Measurements from ENCODE around the gene FAM234B.
"Not testable (repeated sequence)": the region's sequence is repeated elsewhere in the genome, so short reads cannot be mapped to it uniquely, and the experiment has no call there.

DNA sequence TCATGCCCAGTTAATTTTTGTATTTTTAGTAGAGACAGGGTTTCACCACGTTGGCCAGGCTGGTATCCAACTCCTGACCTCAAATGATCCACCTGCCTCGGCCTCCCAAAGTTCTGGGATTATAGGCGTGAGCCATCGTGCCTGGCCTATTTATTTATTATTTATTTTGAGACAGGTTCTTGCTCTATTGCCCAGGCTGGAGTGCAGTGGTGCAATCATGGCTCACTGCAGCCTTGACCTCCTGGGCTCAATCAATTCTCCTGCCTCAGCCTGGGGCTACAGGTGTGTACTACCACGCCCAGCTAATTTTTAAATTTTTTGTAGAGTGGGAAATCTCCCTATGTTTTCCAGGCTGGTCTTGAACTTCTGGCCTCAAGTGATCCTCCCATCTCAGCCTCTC is 8.8 kb upstream of the FAM234B start:
- not testable (repeated sequence) for TF ChIP-seq EZH2phosphoT487 (IDR thresholded peaks at IDR 0.05; ENCODE audit: low read depth)
- TF ChIP-seq, protein P1, sequence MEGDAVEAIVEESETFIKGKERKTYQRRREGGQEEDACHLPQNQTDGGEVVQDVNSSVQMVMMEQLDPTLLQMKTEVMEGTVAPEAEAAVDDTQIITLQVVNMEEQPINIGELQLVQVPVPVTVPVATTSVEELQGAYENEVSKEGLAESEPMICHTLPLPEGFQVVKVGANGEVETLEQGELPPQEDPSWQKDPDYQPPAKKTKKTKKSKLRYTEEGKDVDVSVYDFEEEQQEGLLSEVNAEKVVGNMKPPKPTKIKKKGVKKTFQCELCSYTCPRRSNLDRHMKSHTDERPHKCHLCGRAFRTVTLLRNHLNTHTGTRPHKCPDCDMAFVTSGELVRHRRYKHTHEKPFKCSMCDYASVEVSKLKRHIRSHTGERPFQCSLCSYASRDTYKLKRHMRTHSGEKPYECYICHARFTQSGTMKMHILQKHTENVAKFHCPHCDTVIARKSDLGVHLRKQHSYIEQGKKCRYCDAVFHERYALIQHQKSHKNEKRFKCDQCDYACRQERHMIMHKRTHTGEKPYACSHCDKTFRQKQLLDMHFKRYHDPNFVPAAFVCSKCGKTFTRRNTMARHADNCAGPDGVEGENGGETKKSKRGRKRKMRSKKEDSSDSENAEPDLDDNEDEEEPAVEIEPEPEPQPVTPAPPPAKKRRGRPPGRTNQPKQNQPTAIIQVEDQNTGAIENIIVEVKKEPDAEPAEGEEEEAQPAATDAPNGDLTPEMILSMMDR (IDR thresholded peaks at IDR 0.05; ENCODE audit: low read depth, low read length): not testable (repeated sequence)

All from OCI-LY3 (cell line).